K562 (cell line): ENCODE data around the gene ZNF565. TPM values are rescaled to one million over a fixed set of nuclear protein-coding genes. Genes with fewer than 3 reads are reported as not detected.

Experiments used
- CSDE1 ChIP-seq, 2 experiments: fragments of 450-650 bp; IDR thresholded peaks; 2 replicates each; pipeline ENCODE4 v1.6.1; 2016; ENCODE audit warnings: mild to moderate bottlenecking in 1 of 2
- EZH2 ChIP-seq: IDR thresholded peaks from 2 replicates; pipeline ENCODE4 v1.6.1; 2012; ENCODE audit warnings: low read depth, mild to moderate bottlenecking, inconsistent platforms, low read length, borderline replicate concordance
- IFI16 ChIP-seq: fragments of 250-450 bp; sonication (Bioruptor Pico); IDR thresholded peaks from 2 replicates; pipeline ENCODE4 v2.1.2; 2022; ENCODE audit warnings: mild to moderate bottlenecking, inconsistent platforms
- LARP7 ChIP-seq: fragments of 450-650 bp; IDR thresholded peaks from 2 replicates; pipeline ENCODE4 v1.6.1; 2016
- MAFK ChIP-seq: IDR thresholded peaks from 2 replicates; pipeline ENCODE4 v1.6.1; 2011; ENCODE audit warnings: low read length, improper control_type of control experiment
- MTA1 ChIP-seq: fragments of 450-650 bp; IDR thresholded peaks from 2 replicates; pipeline ENCODE4 v1.6.1; 2017; ENCODE audit warnings: borderline replicate concordance
- NEUROD1 ChIP-seq: fragments of 150-350 bp; IDR thresholded peaks from 2 replicates; pipeline ENCODE4 v1.6.1; 2014; ENCODE audit warnings: borderline replicate concordance, low read length, low read depth; ENCODE audit not compliant: partially characterized antibody
- NFIC ChIP-seq: fragments of 450-650 bp; IDR thresholded peaks from 2 replicates; pipeline ENCODE4 v1.6.1; 2017; ENCODE audit warnings: mild to moderate bottlenecking, inconsistent platforms
- PHB2 ChIP-seq: fragments of 450-650 bp; IDR thresholded peaks from 2 replicates; pipeline ENCODE4 v1.6.1; 2017; ENCODE audit warnings: low read depth
- POLR2AphosphoS2 ChIP-seq: IDR thresholded peaks from 2 replicates; pipeline ENCODE4 v1.6.1; 2012; ENCODE audit warnings: low read length, improper control_type of control experiment
- RAD51 ChIP-seq: fragments of 450-650 bp; IDR thresholded peaks from 2 replicates; pipeline ENCODE4 v1.7.1; 2016; ENCODE audit warnings: low read depth, mild to moderate bottlenecking, borderline replicate concordance
- SLC30A9 ChIP-seq: fragments of 250-450 bp; sonication (Bioruptor Pico); IDR thresholded peaks from 2 replicates; pipeline ENCODE4 v1.8.0; 2022; ENCODE audit warnings: mild to moderate bottlenecking, moderate library complexity
- SREBF1 ChIP-seq: fragments of 150-350 bp; IDR thresholded peaks from 2 replicates; pipeline ENCODE4 v1.6.1; 2014; ENCODE audit warnings: antibody characterized with exemption, low read depth, low read length, borderline replicate concordance
- TAF9B ChIP-seq: fragments of 450-650 bp; IDR thresholded peaks from 2 replicates; pipeline ENCODE4 v1.6.1; 2018; ENCODE audit warnings: mild to moderate bottlenecking; ENCODE audit not compliant: partially characterized antibody
- ZBTB7A ChIP-seq: IDR thresholded peaks from 2 replicates; pipeline ENCODE4 v1.6.1; 2011; ENCODE audit warnings: low read depth, mild to moderate bottlenecking, low read length, moderate library complexity, borderline replicate concordance; ENCODE audit not compliant: control insufficient read depth
- ZNF174 ChIP-seq: fragments of 250-450 bp; sonication (Bioruptor Pico); IDR thresholded peaks from 2 replicates; pipeline ENCODE4 v1.4.0; 2020; ENCODE audit warnings: mild to moderate bottlenecking
- ZNF699 ChIP-seq: fragments of 250-450 bp; sonication (Bioruptor Pico); IDR thresholded peaks from 2 replicates; pipeline ENCODE4 v1.8.0; 2021; ENCODE audit warnings: mild to moderate bottlenecking, moderate library complexity; ENCODE audit not compliant: insufficient replicate concordance
- polyA plus RNA-seq, 8 experiments: library from polyadenylated mRNA; depleted of rRNA in 4 of 8; stranded (reverse) in 5 of 8; unstranded in 3 of 8; fragments of >200 nt; fragmentation: Nextera tagmentation in 2 of 8; fragmentation: Illumina TruSeq in 1 of 8; extraction: Ambion mirVana in 2 of 8; extraction: Trizol in 1 of 8; gene quantifications; 2 replicates each; pipeline versions ENCODE4 v1.2.1 to v1.2.3, GENCODE V29; 2011 to 2014; ENCODE audit warnings: inconsistent platforms in 1 of 8, missing spikeins in 1 of 8
- total RNA-seq, 7 experiments: library from RNA; depleted of rRNA in 6 of 7; stranded (reverse); fragments of >200 nt in 6 of 7; fragmentation: Illumina TruSeq in 2 of 7; extraction: Trizol in 2 of 7; gene quantifications; 2 replicates each; pipeline versions ENCODE4 v1.2.1 to v1.2.3, GENCODE V29; 2011 to 2021; ENCODE audit warnings: low replicate concordance in 1 of 7
- TF ChIP-seq, protein P1 (sequence below), 2 experiments: fragments of 250-450 bp in 1 of 2; fragments of 450-650 bp in 1 of 2; sonication (Bioruptor Pico) in 1 of 2; IDR thresholded peaks; 2 replicates each; pipeline versions ENCODE4 v1.6.1 to v1.8.0; 2016 to 2021; ENCODE audit warnings: mild to moderate bottlenecking in 2 of 2, moderate library complexity in 2 of 2, missing compliant biosample characterization in 1 of 2, missing genetic modification characterization in 1 of 2
- TF ChIP-seq, protein P2 (sequence below), 3 experiments: fragments of 200-800 bp in 1 of 3; sonication (Bioruptor generic) in 1 of 3; sonication (generic) in 1 of 3; formaldehyde crosslinking in 1 of 3; IDR thresholded peaks; 2 replicates each; pipeline versions ENCODE4 v1.6.1 to v1.8.0; 2016 to 2022; ENCODE audit warnings: mild to moderate bottlenecking in 2 of 3, missing compliant biosample characterization in 2 of 3, missing genetic modification characterization in 2 of 3, missing genetic modification reagents in 1 of 3
- TF ChIP-seq, protein P3 (sequence below): fragments of 250-450 bp; sonication (Bioruptor Pico); IDR thresholded peaks from 2 replicates; pipeline ENCODE4 v1.8.0; 2021; ENCODE audit warnings: moderate library complexity, mild to moderate bottlenecking, inconsistent platforms
- TF ChIP-seq, protein P4 (sequence below): fragments of 250-450 bp; sonication (Bioruptor Pico); IDR thresholded peaks from 2 replicates; pipeline ENCODE4 v1.5.0; 2021; ENCODE audit warnings: mild to moderate bottlenecking, borderline replicate concordance

ZNF565 gene
- total and polyA plus RNA-seq, 9 of the 15 experiments (the other 6 are each of a cell fraction or from before 2014, with no cell fraction given): 1.3 to 3.2 (median 2.6) TPM

DNA sequence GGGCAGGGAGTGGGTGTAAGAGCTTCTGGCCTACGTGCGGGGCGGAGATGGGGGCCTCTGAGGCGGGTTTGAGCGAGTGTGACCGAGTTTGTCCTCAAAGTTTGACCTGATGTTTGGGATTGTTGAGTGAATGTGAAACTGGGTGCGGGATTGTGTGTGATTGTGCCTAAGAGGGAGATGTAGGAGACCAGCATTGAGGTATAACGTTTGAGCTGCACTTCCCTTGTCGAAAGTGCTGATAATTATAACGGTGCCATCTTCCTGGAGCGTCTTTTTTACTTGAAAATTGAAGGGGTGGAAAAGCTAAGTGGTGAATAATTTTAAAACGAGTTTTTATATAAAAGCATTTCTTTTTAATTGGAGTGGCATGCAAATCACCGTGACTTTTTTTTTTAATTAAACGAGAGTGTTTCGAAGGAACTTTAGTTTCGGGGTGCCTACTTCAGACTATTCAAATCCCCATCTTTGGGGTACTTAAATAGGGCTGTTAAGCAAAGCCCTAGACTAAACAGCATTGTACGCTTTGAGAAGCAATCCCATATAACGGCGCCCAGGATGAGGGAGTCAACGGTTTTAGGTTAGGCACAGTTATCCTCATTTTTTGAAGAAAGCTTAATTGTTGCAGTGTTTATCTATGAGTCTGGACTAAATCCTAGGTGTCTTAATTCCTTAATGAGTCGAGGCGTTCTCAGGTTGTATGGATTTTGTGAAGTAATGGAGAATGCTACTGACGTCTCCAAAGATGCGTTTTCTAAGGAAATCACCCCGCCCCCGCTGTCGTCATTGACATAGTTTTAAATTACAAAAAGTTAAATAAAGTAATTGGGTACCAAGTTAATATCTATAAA, 1.0 kb upstream of the ZNF565 start (continued):
- TF ChIP-seq ZBTB7A (no peak), SREBF1 (no peak), IFI16 (CRISPR knock-in tag) (no peak), CSDE1 (IDR thresholded peaks at IDR 0.05) (no peak), NFIC (no peak; the same call in 1 of the 2 replicates), MAFK (no peak), EZH2 (no peak), LARP7 (peak; percentile 89), PHB2 (no peak), RAD51 (no peak), SLC30A9 (CRISPR knock-in tag) (no peak), TAF9B (peak; percentile 3), NEUROD1 (no peak), MTA1 (no peak), ZNF699 (no peak), ZNF174 (CRISPR knock-in tag) (no peak), POLR2AphosphoS2 (no peak)
- TF ChIP-seq, protein P1, sequence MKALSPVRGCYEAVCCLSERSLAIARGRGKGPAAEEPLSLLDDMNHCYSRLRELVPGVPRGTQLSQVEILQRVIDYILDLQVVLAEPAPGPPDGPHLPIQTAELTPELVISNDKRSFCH (CRISPR knock-in tag; IDR thresholded peaks at IDR 0.05): no peak
- TF ChIP-seq, protein P1 (tag; IDR thresholded peaks at IDR 0.05): no peak
- TF ChIP-seq, protein P2, sequence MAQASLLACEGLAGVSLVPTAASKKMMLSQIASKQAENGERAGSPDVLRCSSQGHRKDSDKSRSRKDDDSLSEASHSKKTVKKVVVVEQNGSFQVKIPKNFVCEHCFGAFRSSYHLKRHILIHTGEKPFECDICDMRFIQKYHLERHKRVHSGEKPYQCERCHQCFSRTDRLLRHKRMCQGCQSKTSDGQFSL (CRISPR knock-in tag; IDR thresholded peaks at IDR 0.05): no peak
- TF ChIP-seq, protein P2 (tag; IDR thresholded peaks at IDR 0.05): no peak
- TF ChIP-seq, protein P3, sequence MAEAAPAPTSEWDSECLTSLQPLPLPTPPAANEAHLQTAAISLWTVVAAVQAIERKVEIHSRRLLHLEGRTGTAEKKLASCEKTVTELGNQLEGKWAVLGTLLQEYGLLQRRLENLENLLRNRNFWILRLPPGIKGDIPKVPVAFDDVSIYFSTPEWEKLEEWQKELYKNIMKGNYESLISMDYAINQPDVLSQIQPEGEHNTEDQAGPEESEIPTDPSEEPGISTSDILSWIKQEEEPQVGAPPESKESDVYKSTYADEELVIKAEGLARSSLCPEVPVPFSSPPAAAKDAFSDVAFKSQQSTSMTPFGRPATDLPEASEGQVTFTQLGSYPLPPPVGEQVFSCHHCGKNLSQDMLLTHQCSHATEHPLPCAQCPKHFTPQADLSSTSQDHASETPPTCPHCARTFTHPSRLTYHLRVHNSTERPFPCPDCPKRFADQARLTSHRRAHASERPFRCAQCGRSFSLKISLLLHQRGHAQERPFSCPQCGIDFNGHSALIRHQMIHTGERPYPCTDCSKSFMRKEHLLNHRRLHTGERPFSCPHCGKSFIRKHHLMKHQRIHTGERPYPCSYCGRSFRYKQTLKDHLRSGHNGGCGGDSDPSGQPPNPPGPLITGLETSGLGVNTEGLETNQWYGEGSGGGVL: no peak
- TF ChIP-seq, protein P4, sequence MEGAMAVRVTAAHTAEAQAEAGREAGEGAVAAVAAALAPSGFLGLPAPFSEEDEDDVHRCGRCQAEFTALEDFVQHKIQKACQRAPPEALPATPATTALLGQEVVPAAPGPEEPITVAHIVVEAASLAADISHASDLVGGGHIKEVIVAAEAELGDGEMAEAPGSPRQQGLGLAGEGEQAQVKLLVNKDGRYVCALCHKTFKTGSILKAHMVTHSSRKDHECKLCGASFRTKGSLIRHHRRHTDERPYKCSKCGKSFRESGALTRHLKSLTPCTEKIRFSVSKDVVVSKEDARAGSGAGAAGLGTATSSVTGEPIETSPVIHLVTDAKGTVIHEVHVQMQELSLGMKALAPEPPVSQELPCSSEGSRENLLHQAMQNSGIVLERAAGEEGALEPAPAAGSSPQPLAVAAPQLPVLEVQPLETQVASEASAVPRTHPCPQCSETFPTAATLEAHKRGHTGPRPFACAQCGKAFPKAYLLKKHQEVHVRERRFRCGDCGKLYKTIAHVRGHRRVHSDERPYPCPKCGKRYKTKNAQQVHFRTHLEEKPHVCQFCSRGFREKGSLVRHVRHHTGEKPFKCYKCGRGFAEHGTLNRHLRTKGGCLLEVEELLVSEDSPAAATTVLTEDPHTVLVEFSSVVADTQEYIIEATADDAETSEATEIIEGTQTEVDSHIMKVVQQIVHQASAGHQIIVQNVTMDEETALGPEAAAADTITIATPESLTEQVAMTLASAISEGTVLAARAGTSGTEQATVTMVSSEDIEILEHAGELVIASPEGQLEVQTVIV (CRISPR knock-in tag): no peak
